Measurements from ENCODE around the gene CDH2.

The CDH2 gene

GRCh38 chr18:28174181-28174905 is 2.6 kb downstream of the CDH2 start:
- intact Hi-C loops (cut with DNase I): loop anchor here (10.0 kb wide), 1 partner anchor 570 kb away; no protein-coding TSS in a partner anchor
- DNase-seq: no peak

GRCh38 chr18:28171837-28172236 is 5.1 kb downstream of the CDH2 start:
- intact Hi-C loops (cut with DNase I): loop anchor here (10.0 kb wide), 1 partner anchor 567 kb away; no protein-coding TSS in a partner anchor
- DNase-seq: no peak

- intact Hi-C loops (cut with DNase I): no loop called here
- no peak for DNase-seq
Observed at GRCh38 chr18:28168725-28169124, 8.2 kb downstream of the CDH2 start.

GRCh38 chr18:28167835-28168349 is 9.0 kb downstream of the CDH2 start:
- no peak for DNase-seq
- intact Hi-C loops (cut with DNase I): no loop called here

GRCh38 chr18:28164771-28165483 is 12.0 kb downstream of the CDH2 start:
- DNase-seq: no peak
- intact Hi-C loops (cut with DNase I): no loop called here

- intact Hi-C loops (cut with DNase I): no loop called here
- DNase-seq: no peak
Observed at GRCh38 chr18:28163201-28163775, 13.6 kb downstream of the CDH2 start.

- no peak for DNase-seq
- intact Hi-C loops (cut with DNase I): no loop called here
Observed at GRCh38 chr18:28161608-28162599, 15.0 kb downstream of the CDH2 start.

GRCh38 chr18:28159055-28159454 is 17.9 kb downstream of the CDH2 start:
- intact Hi-C loops (cut with DNase I): loop anchor here (5.0 kb wide), 1 partner anchor 147 kb away; no protein-coding TSS in a partner anchor
- no peak for DNase-seq

- DNase-seq: peak in 1 of 10 donors; percentile 28
Observed at GRCh38 chr18:28158083-28158581, 18.8 kb downstream of the CDH2 start.

GRCh38 chr18:28153485-28154065 is 23.4 kb downstream of the CDH2 start:
- intact Hi-C loops (cut with DNase I): no loop called here
- no peak for DNase-seq

More at GRCh38 chr18:28158083-28158581, 18.8 kb downstream of the CDH2 start:
- intact Hi-C loops (cut with DNase I): loop anchor here (5.0 kb wide), 1 partner anchor 146 kb away; no protein-coding TSS in a partner anchor

- intact Hi-C loops (cut with DNase I): no loop called here
- DNase-seq: no peak
Observed at GRCh38 chr18:28152754-28153153, 24.2 kb downstream of the CDH2 start.

GRCh38 chr18:28152354-28152753 is 24.6 kb downstream of the CDH2 start:
- intact Hi-C loops (cut with DNase I): no loop called here

GRCh38 chr18:28151434-28151833 is 25.5 kb downstream of the CDH2 start:
- DNase-seq: no peak
- intact Hi-C loops (cut with DNase I): no loop called here

More at GRCh38 chr18:28152354-28152753, 24.6 kb downstream of the CDH2 start:
- DNase-seq: peak in 3 of 10 donors; percentile 22 to 50 (median 30)

- no peak for DNase-seq
- intact Hi-C loops (cut with DNase I): no loop called here
Observed at GRCh38 chr18:28150925-28151324, 26.0 kb downstream of the CDH2 start.

GRCh38 chr18:28149810-28150420 is 27.0 kb downstream of the CDH2 start:
- intact Hi-C loops (cut with DNase I): no loop called here
- DNase-seq: peak in 1 of 10 donors; percentile 47

GRCh38 chr18:28147674-28148171 is 29.2 kb downstream of the CDH2 start:
- DNase-seq: peak in 2 of 10 donors; percentile 32 to 41
- intact Hi-C loops (cut with DNase I): no loop called here

- intact Hi-C loops (cut with DNase I): no loop called here
- no peak for DNase-seq
Observed at GRCh38 chr18:28143725-28144124, 33.2 kb downstream of the CDH2 start.

- no peak for DNase-seq
- intact Hi-C loops (cut with DNase I): no loop called here
Observed at GRCh38 chr18:28138816-28139215, 38.1 kb downstream of the CDH2 start.

- no peak for DNase-seq
- intact Hi-C loops (cut with DNase I): no loop called here
Observed at GRCh38 chr18:28136071-28136470, 40.9 kb downstream of the CDH2 start.
